OCI-LY1 (cell line): ENCODE measurements around the gene CCNDBP1.

Experiments used
- CTCF ChIP-seq: fragments of 200-600 bp; sonication (generic), shearing (Covaris generic); IDR thresholded peaks from 2 replicates; pipeline ENCODE4 v1.5.1; 2017; ENCODE audit warnings: mild to moderate bottlenecking, antibody characterized with exemption, low read length, moderate library complexity, mixed read lengths
- EZH2 ChIP-seq: fragments of 200-600 bp; sonication (generic), shearing (Covaris generic); IDR thresholded peaks from 2 replicates; pipeline ENCODE4 v1.8.0; 2017; ENCODE audit warnings: borderline replicate concordance, mixed run types, mild to moderate bottlenecking, antibody characterized with exemption, low read length, moderate library complexity, mixed read lengths

GRCh38 chr15:43239732-43240491, 54.7 kb downstream of the CCNDBP1 start:
- TF ChIP-seq CTCF, result no peak
- TF ChIP-seq EZH2, result no peak
